SIG-M5 treated with dmso at 0.1 percent for 504 hours (cell line): ENCODE data around the gene CEP78.
A peak's percentile ranks its signal among the peaks of the same experiment; 100 is the strongest.
"Not testable (repeated sequence)": the region's sequence is repeated elsewhere in the genome, so short reads cannot be mapped to it uniquely, and the experiment has no call there.

Source experiments
- DNase-seq: peaks from one replicate; lab custom pipeline; 2025; ENCODE audit not compliant: unreplicated experiment; lab: John Stamatoyannopoulos, UW

Gene CEP78

GRCh38 chr9:78235762-78236550 lies at the start of gene CEP78:
Gene CEP78 (plus strand): TSS chr9:78236075. CDS start chr9:78236351, 276 bp downstream.
- peak; percentile 84 for DNase-seq

GRCh38 chr9:78187763-78188484 lies 48.0 kb upstream of the CEP78 start:
- peak; percentile 15 for DNase-seq

GRCh38 chr9:78188594-78188993 lies 47.3 kb upstream of the CEP78 start:
- DNase-seq, result no peak

GRCh38 chr9:78189001-78189400 lies 46.9 kb upstream of the CEP78 start:
- DNase-seq, result peak; percentile 26

GRCh38 chr9:78189461-78189860 lies 46.4 kb upstream of the CEP78 start:
- no peak for DNase-seq

- no peak for DNase-seq
These were observed 43.9 kb upstream of the CEP78 start for GRCh38 chr9:78191931-78192330.

- DNase-seq, result peak; percentile 48
These were observed 39.6 kb upstream of the CEP78 start for GRCh38 chr9:78196258-78196657.

GRCh38 chr9:78201158-78201777 lies 34.6 kb upstream of the CEP78 start:
- not testable (repeated sequence) for DNase-seq

- no peak for DNase-seq
These were observed 28.6 kb upstream of the CEP78 start for GRCh38 chr9:78207319-78207718.

- no peak for DNase-seq
These were observed 28.0 kb upstream of the CEP78 start for GRCh38 chr9:78207901-78208300.

GRCh38 chr9:78209127-78209526 lies 26.7 kb upstream of the CEP78 start:
- no peak for DNase-seq

- no peak for DNase-seq
These were observed 25.0 kb upstream of the CEP78 start for GRCh38 chr9:78210841-78211301.

GRCh38 chr9:78212868-78213267 lies 23.0 kb upstream of the CEP78 start:
- DNase-seq, result no peak

- DNase-seq, result peak; percentile 32
These were observed 22.2 kb upstream of the CEP78 start for GRCh38 chr9:78213712-78214111.

- DNase-seq, result no peak
These were observed 21.4 kb upstream of the CEP78 start for GRCh38 chr9:78214492-78214891.

GRCh38 chr9:78215706-78216105 lies 20.2 kb upstream of the CEP78 start:
- DNase-seq, result no peak

- DNase-seq, result no peak
These were observed 17.0 kb upstream of the CEP78 start for GRCh38 chr9:78218890-78219289.

- DNase-seq, result no peak
These were observed 14.4 kb upstream of the CEP78 start for GRCh38 chr9:78221425-78221824.

GRCh38 chr9:78221841-78222240 lies 14.0 kb upstream of the CEP78 start:
- DNase-seq, result not testable (repeated sequence)

- no peak for DNase-seq
These were observed 5.1 kb upstream of the CEP78 start for GRCh38 chr9:78230761-78231160.

GRCh38 chr9:78232471-78232870 lies 3.4 kb upstream of the CEP78 start:
- not testable (repeated sequence) for DNase-seq

- DNase-seq, result no peak
These were observed 1.1 kb upstream of the CEP78 start for GRCh38 chr9:78234810-78235209.
